WTC11 (cell line): ENCODE results near the gene IKBKE. TPM values are rescaled to one million over a fixed set of nuclear protein-coding genes. Genes with fewer than 3 reads are reported as not detected.

Source experiments
- ATAC-seq: fragments of 200-7000 bp; cut with Tn5 transposase; 2 replicates; pipeline ENCODE4 v1.10.0; 2021; ENCODE audit warnings: mild to moderate bottlenecking, moderate library complexity
- CTCF ChIA-PET: fragments of 300-600 bp; sonication (Branson Sonifier 250); formaldehyde crosslinking; loops from one replicate; lab custom pipeline; 2021; ENCODE audit warnings: antibody characterized with exemption; lab: Charles Lee
- POLR2A ChIA-PET: fragments of 350-600 bp; sonication (Branson Sonifier 250); formaldehyde crosslinking; loops from one replicate; lab custom pipeline; 2021; ENCODE audit warnings: antibody characterized with exemption; lab: Charles Lee
- DNase-seq: peaks from one replicate; pipeline ENCODE4 v3.0.0; 2021; ENCODE audit warnings: low spot score
- H3K27ac Mint-ChIP-seq: 2 replicates; pipeline ENCODE4 v1.8.0; 2021; ENCODE audit warnings: mixed read lengths
- H3K27me3 Mint-ChIP-seq: 2 replicates; pipeline ENCODE4 v1.8.0; 2021; ENCODE audit warnings: low read depth, mild to moderate bottlenecking, moderate library complexity, mixed read lengths
- H3K36me3 Mint-ChIP-seq: 2 replicates; pipeline ENCODE4 v1.8.0; 2021; ENCODE audit warnings: mixed read lengths
- H3K4me1 Mint-ChIP-seq: 2 replicates; pipeline ENCODE4 v1.8.0; 2022; ENCODE audit warnings: mixed read lengths
- H3K4me3 Mint-ChIP-seq: 2 replicates; pipeline ENCODE4 v1.8.0; 2021; ENCODE audit warnings: mild to moderate bottlenecking, moderate library complexity, mixed read lengths
- H3K9me3 Mint-ChIP-seq: 2 replicates; pipeline ENCODE4 v1.8.0; 2021; ENCODE audit warnings: mixed read lengths
- ATF2 ChIP-seq: sonication (generic); formaldehyde crosslinking; IDR thresholded peaks from 2 replicates; pipeline ENCODE4 v1.8.1; 2022; ENCODE audit warnings: low read depth, missing genetic modification reagents, borderline replicate concordance
- ATF3 ChIP-seq: sonication (generic); formaldehyde crosslinking; conservative IDR thresholded peaks from 2 replicates; pipeline ENCODE4 v1.8.1; 2022; ENCODE audit warnings: mild to moderate bottlenecking, missing genetic modification reagents
- ATF6 ChIP-seq: sonication (generic); formaldehyde crosslinking; IDR thresholded peaks from 2 replicates; pipeline ENCODE4 v1.8.1; 2023; ENCODE audit warnings: mild to moderate bottlenecking, missing genetic modification reagents
- CTCF ChIP-seq: fragments of 200-600 bp; IDR thresholded peaks from 2 replicates; pipeline ENCODE4 v1.8.0; 2022; ENCODE audit warnings: antibody characterized with exemption
- FOXP4 ChIP-seq: sonication (generic); formaldehyde crosslinking; IDR thresholded peaks from 2 replicates; pipeline ENCODE4 v1.8.0; 2022; ENCODE audit warnings: mild to moderate bottlenecking, missing genetic modification reagents
- HMGXB4 ChIP-seq: sonication (generic); formaldehyde crosslinking; IDR thresholded peaks from 2 replicates; pipeline ENCODE4 v1.8.1; 2023; ENCODE audit warnings: mild to moderate bottlenecking, moderate library complexity, missing genetic modification reagents
- IRF1 ChIP-seq: sonication (generic); formaldehyde crosslinking; IDR thresholded peaks from 2 replicates; pipeline ENCODE4 v1.8.0; 2023; ENCODE audit warnings: missing genetic modification reagents
- JUN ChIP-seq: sonication (generic); formaldehyde crosslinking; IDR thresholded peaks from 2 replicates; pipeline ENCODE4 v1.8.0; 2023; ENCODE audit warnings: mild to moderate bottlenecking, missing genetic modification reagents
- NFE2L1 ChIP-seq: sonication (generic); formaldehyde crosslinking; IDR thresholded peaks from 2 replicates; pipeline ENCODE4 v1.8.1; 2023; ENCODE audit warnings: missing genetic modification reagents
- NR3C1 ChIP-seq: sonication (generic); formaldehyde crosslinking; conservative IDR thresholded peaks from 2 replicates; pipeline ENCODE4 v1.8.1; 2023; ENCODE audit warnings: low read depth, mild to moderate bottlenecking, missing genetic modification reagents
- PRDM15 ChIP-seq: sonication (generic); formaldehyde crosslinking; IDR thresholded peaks from 2 replicates; pipeline ENCODE4 v1.8.0; 2022; ENCODE audit warnings: missing genetic modification reagents
- RORB ChIP-seq: fragments of 250-450 bp; sonication (Bioruptor Pico); IDR thresholded peaks from 2 replicates; pipeline ENCODE4 v1.9.0; 2021; ENCODE audit warnings: mild to moderate bottlenecking
- SMAD4 ChIP-seq: sonication (generic); formaldehyde crosslinking; IDR thresholded peaks from 2 replicates; pipeline ENCODE4 v1.8.0; 2022; ENCODE audit warnings: mild to moderate bottlenecking, missing genetic modification reagents
- TCF7 ChIP-seq: sonication (generic); formaldehyde crosslinking; IDR thresholded peaks from 2 replicates; pipeline ENCODE4 v1.8.0; 2022; ENCODE audit warnings: mild to moderate bottlenecking, low read depth, missing genetic modification reagents, moderate library complexity
- ZNF423 ChIP-seq: fragments of 250-450 bp; sonication (Bioruptor Pico); IDR thresholded peaks from 2 replicates; pipeline ENCODE4 v2.1.2; 2022; ENCODE audit warnings: mild to moderate bottlenecking, moderate library complexity
- total RNA-seq: library from RNA; stranded (reverse); gene quantifications from 3 replicates; pipeline ENCODE4 v1.2.3, GENCODE V29; 2021

Gene IKBKE
- total RNA-seq, 1 experiment from 2014 or later = 8.1 TPM

- Mint-ChIP-seq H3K36me3 (peaks cover 37% of the 10 kb centered on the region), H3K27ac (no peak overlapping the region), H3K9me3 (no peaks in the 10 kb centered on the region), H3K4me3 (no peak overlapping the region), H3K4me1 (peaks cover 24% of the 10 kb centered on the region), H3K27me3 (no peaks in the 10 kb centered on the region)
- DNase-seq (no peak), ATAC-seq (no peak)
- TF ChIP-seq JUN (CRISPR knock-in tag) = no peak
- no peak for TF ChIP-seq ATF3 (CRISPR knock-in tag)
- no peak for TF ChIP-seq RORB (CRISPR knock-in tag)
- TF ChIP-seq NFE2L1 (CRISPR knock-in tag) = no peak
- no peak for TF ChIP-seq NR3C1 (CRISPR knock-in tag)
- no peak for TF ChIP-seq HMGXB4 (CRISPR knock-in tag)
- TF ChIP-seq ATF6 = no peak
- TF ChIP-seq CTCF = no peak
- ChIA-PET CTCF (interaction anchor here (1.2 kb wide), 1 partner anchor 33 kb away, joined by 5 read pairs; no protein-coding TSS in a partner anchor), POLR2A (no interaction called here)
Observed at GRCh38 chr1:206456577-206457370, 13.5 kb upstream of the IKBKE start.

- Mint-ChIP-seq H3K36me3 (peaks cover 35% of the 10 kb centered on the region), H3K27ac (no peak overlapping the region), H3K27me3 (no peaks in the 10 kb centered on the region), H3K9me3 (no peaks in the 10 kb centered on the region), H3K4me3 (no peak overlapping the region), H3K4me1 (peaks cover 24% of the 10 kb centered on the region)
- no peak for DNase-seq
- CTCF ChIA-PET = interaction anchor here (1.2 kb wide), 1 partner anchor 33 kb away, joined by 5 read pairs; no protein-coding TSS in a partner anchor
- ATAC-seq = no peak
- POLR2A ChIA-PET = no interaction called here
- TF ChIP-seq IRF1 (no peak), FOXP4 (CRISPR knock-in tag) (no peak), SMAD4 (no peak), ZNF423 (CRISPR knock-in tag) (no peak), TCF7 (CRISPR knock-in tag) (no peak), ATF2 (CRISPR knock-in tag) (no peak), PRDM15 (CRISPR knock-in tag) (no peak)
Observed at GRCh38 chr1:206457408-206458120, 12.7 kb upstream of the IKBKE start.
